ENCODE results near the gene CBLB. TPM values are rescaled to one million over a fixed set of nuclear protein-coding genes. Genes with fewer than 3 reads are reported as not detected.

The CBLB gene
- total and polyA plus RNA-seq, 9 of the 15 experiments (the other 6 are each of a cell fraction or from before 2014, with no cell fraction given), result 1.8 to 8.1 (median 5.3) TPM

- TF ChIP-seq REST (IDR thresholded peaks at IDR 0.05; ENCODE audit: borderline replicate concordance) (no peak), REST (CRISPR knock-in tag; IDR thresholded peaks at IDR 0.05; ENCODE audit: low read depth) (no peak)
Observed at GRCh38 chr3:105752791-105753415, 115.9 kb downstream of the CBLB start (continued).

- H2AFZ ChIP-seq (ENCODE audit: low read depth, low read length), result no peak overlapping the region
- H3K4me2 ChIP-seq (ENCODE audit: insufficient read depth, low read length), result no peak overlapping the region
- 20% methylated on average over 1 of the region's 1 CpG for WGBS (ENCODE audit: insufficient coverage, low coverage, missing lambda C conversion rate)
- H3K9ac ChIP-seq (ENCODE audit: insufficient read depth in 1 of 2, low read depth in 2 of 2, low read length in 2 of 2), result no peak overlapping the region
- H3K9me1 ChIP-seq (ENCODE audit: control insufficient read depth, insufficient read depth, low read length), result no peaks in the 10 kb centered on the region
- in situ Hi-C loops (cut with MboI), result no loop called here
- BruUV-seq (replicated peaks), result no TSS peak
- H3K4me3 ChIP-seq, result no peak overlapping the region
- 0 out of 5 replicates have a peak, but pooled peaks cover 0 to 2% of the 10 kb centered on the region in 2 experiments for H3K4me1 ChIP-seq (replicated peaks in 1 of 2; ENCODE audit: control insufficient read depth in 2 of 2, insufficient read depth in 2 of 2, low read length in 2 of 2)
- no peaks in the 10 kb centered on the region for H4K20me1 ChIP-seq (replicated peaks; ENCODE audit: control insufficient read depth, insufficient read depth, low read length)
- no peak for ATAC-seq
- no peak for DNase-seq (ENCODE audit: extremely low read depth in 1 of 4, low spot score in 3 of 4)
- H3K27me3 ChIP-seq (ENCODE audit: control insufficient read depth in 2 of 2, insufficient read depth in 2 of 2, low read length in 2 of 2), result no peaks in the 10 kb centered on the region
- ChIA-PET POLR2A (no interaction called here), CTCF (ENCODE audit: low intra/inter-chr PET ratio) (no interaction called here)
- no peak overlapping the region for H3K27ac ChIP-seq (ENCODE audit: extremely low read depth, low read depth, low read length)
- H3K79me2 ChIP-seq (ENCODE audit: control insufficient read depth, insufficient read depth, low read length), result no peaks in the 10 kb centered on the region
- no peaks in the 10 kb centered on the region for H3K36me3 ChIP-seq (ENCODE audit: control insufficient read depth, insufficient read depth, low read length)
- H3K9me3 ChIP-seq (replicated peaks; ENCODE audit: control insufficient read depth, insufficient read depth, low read depth, low read length), result no peaks in the 10 kb centered on the region
- intact Hi-C loops (cut with micrococcal nuclease), result no loop called here
- FAIRE-seq, result no peak
- TF ChIP-seq POLR2AphosphoS5 (IDR thresholded peaks at IDR 0.05; ENCODE audit: control insufficient read depth, insufficient read depth, low read depth, low read length), result no peak
- TF ChIP-seq NFIX (CRISPR knock-in tag; IDR thresholded peaks at IDR 0.05; ENCODE audit: low read depth), result no peak
- no peak for TF ChIP-seq SMARCA4 (IDR thresholded peaks at IDR 0.05)
- TF ChIP-seq NCOA4 (IDR thresholded peaks at IDR 0.05; ENCODE audit: partially characterized antibody), result no peak
- no peak for TF ChIP-seq ZNF232 (CRISPR knock-in tag; IDR thresholded peaks at IDR 0.05)
- no peak for TF ChIP-seq RHOXF2B (CRISPR knock-in tag; conservative IDR thresholded peaks at IDR 0.05)
- TF ChIP-seq NFYB (IDR thresholded peaks at IDR 0.05; ENCODE audit: extremely low read depth, insufficient read length), result no peak
- TF ChIP-seq DNMT1 (IDR thresholded peaks at IDR 0.05), result no peak
- no peak for TF ChIP-seq TAF9B (IDR thresholded peaks at IDR 0.05; ENCODE audit: partially characterized antibody)
- TF ChIP-seq TGIF2 (CRISPR knock-in tag; IDR thresholded peaks at IDR 0.05), result no peak
Observed at GRCh38 chr3:105747696-105748095, 121.1 kb downstream of the CBLB start.

All from K562 (cell line).